ENCODE measurements around the gene C11orf42. TPM values are rescaled to one million over a fixed set of nuclear protein-coding genes. Genes with fewer than 3 reads are reported as not detected.

The C11orf42 gene
- not detected in 2 replicates for total RNA-seq (2014; rRNA removed; shearing (Covaris generic))

- no peaks in the 10 kb centered on the region for H3K36me3 ChIP-seq
- H3K27me3 ChIP-seq, result no peaks in the 10 kb centered on the region
- no peaks in the 10 kb centered on the region for H3K9me3 ChIP-seq (replicated peaks)
- no peak within 1 kb of the TSS for H3K4me3 ChIP-seq
- DNase-seq, result no peak
- H3K27ac ChIP-seq, result no peak within 1 kb of the TSS
- H3K4me1 ChIP-seq, result no peaks in the 10 kb centered on the region
Measured at GRCh38 chr11:6205366-6205765, at the start of gene C11orf42. Gene C11orf42 (plus strand): TSS chr11:6205557. CDS start chr11:6205616, 59 bp downstream.

- H3K27ac ChIP-seq, result no peak overlapping the region
- DNase-seq, result no peak
- H3K4me3 ChIP-seq, result no peak overlapping the region
- H3K36me3 ChIP-seq, result no peaks in the 10 kb centered on the region
- no peaks in the 10 kb centered on the region for H3K27me3 ChIP-seq
- H3K4me1 ChIP-seq, result no peaks in the 10 kb centered on the region
- H3K9me3 ChIP-seq (replicated peaks), result no peaks in the 10 kb centered on the region
Measured at GRCh38 chr11:6156628-6157359, 48.6 kb upstream of the C11orf42 start.

- Histone ChIP-seq H3K27ac (no peak within 1 kb of the TSS), H3K4me1 (no peaks in the 10 kb centered on the region), H3K36me3 (no peaks in the 10 kb centered on the region), H3K27me3 (peaks cover 7% of the 10 kb centered on the region; the same call in 1 of the 2 replicates), H3K4me3 (no peak within 1 kb of the TSS), H3K9me3 (replicated peaks) (no peaks in the 10 kb centered on the region)
- no peak for DNase-seq
Measured at GRCh38 chr11:6170226-6170625, 35.1 kb upstream of the C11orf42 start, which contains the start of gene OR52B2. Gene OR52B2 (minus strand): TSS chr11:6170326. CDS start chr11:6170326, 0 bp downstream.

GRCh38 chr11:6175440-6175839 is 29.9 kb upstream of the C11orf42 start:
- Histone ChIP-seq H3K4me1 (no peaks in the 10 kb centered on the region), H3K4me3 (no peak overlapping the region), H3K9me3 (replicated peaks) (no peaks in the 10 kb centered on the region), H3K27me3 (no peaks in the 10 kb centered on the region; the same call in none of the 2 replicates), H3K36me3 (no peaks in the 10 kb centered on the region), H3K27ac (no peak overlapping the region)
- DNase-seq, result no peak

GRCh38 chr11:6191742-6192141 is 13.6 kb upstream of the C11orf42 start:
- no peaks in the 10 kb centered on the region for H3K36me3 ChIP-seq
- H3K27ac ChIP-seq, result no peak overlapping the region
- no peaks in the 10 kb centered on the region for H3K9me3 ChIP-seq (replicated peaks)
- no peaks in the 10 kb centered on the region for H3K27me3 ChIP-seq
- DNase-seq, result no peak
- no peaks in the 10 kb centered on the region for H3K4me1 ChIP-seq
- H3K4me3 ChIP-seq, result no peak overlapping the region

GRCh38 chr11:6194065-6194581 is 11.2 kb upstream of the C11orf42 start:
- H3K4me1 ChIP-seq, result no peaks in the 10 kb centered on the region
- no peaks in the 10 kb centered on the region for H3K27me3 ChIP-seq
- no peaks in the 10 kb centered on the region for H3K36me3 ChIP-seq
- H3K4me3 ChIP-seq, result no peak overlapping the region
- no peaks in the 10 kb centered on the region for H3K9me3 ChIP-seq (replicated peaks)
- no peak overlapping the region for H3K27ac ChIP-seq
- no peak for DNase-seq

GRCh38 chr11:6196396-6196795 is 9.0 kb upstream of the C11orf42 start:
- H3K4me1 ChIP-seq, result no peaks in the 10 kb centered on the region
- no peak overlapping the region for H3K27ac ChIP-seq
- no peaks in the 10 kb centered on the region for H3K36me3 ChIP-seq
- H3K4me3 ChIP-seq, result no peak overlapping the region
- no peaks in the 10 kb centered on the region for H3K27me3 ChIP-seq
- H3K9me3 ChIP-seq (replicated peaks), result no peaks in the 10 kb centered on the region
- DNase-seq, result no peak

- Histone ChIP-seq H3K4me3 (no peak overlapping the region), H3K27me3 (no peaks in the 10 kb centered on the region), H3K27ac (no peak overlapping the region), H3K36me3 (no peaks in the 10 kb centered on the region), H3K9me3 (replicated peaks) (no peaks in the 10 kb centered on the region), H3K4me1 (no peaks in the 10 kb centered on the region)
- DNase-seq, result no peak
Measured at GRCh38 chr11:6197466-6198200, 7.7 kb upstream of the C11orf42 start.

- Histone ChIP-seq H3K4me1 (no peaks in the 10 kb centered on the region), H3K27me3 (no peaks in the 10 kb centered on the region), H3K9me3 (replicated peaks) (no peaks in the 10 kb centered on the region), H3K27ac (no peak within 1 kb of the TSS), H3K4me3 (no peak within 1 kb of the TSS), H3K36me3 (no peaks in the 10 kb centered on the region)
- DNase-seq, result no peak
Measured at GRCh38 chr11:6199174-6199810, 6.1 kb upstream of the C11orf42 start, which contains the start of gene OR52W1. Gene OR52W1 (plus strand): TSS chr11:6199224. CDS start chr11:6199224, 0 bp downstream.

GRCh38 chr11:6200975-6201374 is 4.4 kb upstream of the C11orf42 start:
- DNase-seq, result no peak
- no peak overlapping the region for H3K27ac ChIP-seq
- no peaks in the 10 kb centered on the region for H3K4me1 ChIP-seq
- no peaks in the 10 kb centered on the region for H3K27me3 ChIP-seq
- no peak overlapping the region for H3K4me3 ChIP-seq
- no peaks in the 10 kb centered on the region for H3K36me3 ChIP-seq
- no peaks in the 10 kb centered on the region for H3K9me3 ChIP-seq (replicated peaks)

GRCh38 chr11:6201481-6201880 is 3.9 kb upstream of the C11orf42 start:
- Histone ChIP-seq H3K4me3 (no peak overlapping the region), H3K27ac (no peak overlapping the region), H3K4me1 (no peaks in the 10 kb centered on the region), H3K27me3 (no peaks in the 10 kb centered on the region), H3K36me3 (no peaks in the 10 kb centered on the region), H3K9me3 (replicated peaks) (no peaks in the 10 kb centered on the region)
- no peak for DNase-seq

GRCh38 chr11:6202041-6202440 is 3.3 kb upstream of the C11orf42 start:
- no peaks in the 10 kb centered on the region for H3K9me3 ChIP-seq (replicated peaks)
- no peaks in the 10 kb centered on the region for H3K36me3 ChIP-seq
- no peaks in the 10 kb centered on the region for H3K27me3 ChIP-seq
- no peak overlapping the region for H3K27ac ChIP-seq
- no peak overlapping the region for H3K4me3 ChIP-seq
- no peak for DNase-seq
- no peaks in the 10 kb centered on the region for H3K4me1 ChIP-seq

GRCh38 chr11:6203327-6203726 is 2.0 kb upstream of the C11orf42 start:
- no peak overlapping the region for H3K4me3 ChIP-seq
- no peak for DNase-seq
- no peaks in the 10 kb centered on the region for H3K27me3 ChIP-seq
- no peak overlapping the region for H3K27ac ChIP-seq
- H3K9me3 ChIP-seq (replicated peaks), result no peaks in the 10 kb centered on the region
- H3K4me1 ChIP-seq, result no peaks in the 10 kb centered on the region
- no peaks in the 10 kb centered on the region for H3K36me3 ChIP-seq

GRCh38 chr11:6204706-6205105 is 651 bp upstream of the C11orf42 start:
- no peaks in the 10 kb centered on the region for H3K36me3 ChIP-seq
- no peak overlapping the region for H3K4me3 ChIP-seq
- no peak for DNase-seq
- H3K27ac ChIP-seq, result no peak overlapping the region
- H3K9me3 ChIP-seq (replicated peaks), result no peaks in the 10 kb centered on the region
- H3K27me3 ChIP-seq, result no peaks in the 10 kb centered on the region
- no peaks in the 10 kb centered on the region for H3K4me1 ChIP-seq

Data from SJCRH30 (cell line).